ENCODE measurements around the gene PTPMT1. TPM values are rescaled to one million over a fixed set of nuclear protein-coding genes. Genes with fewer than 3 reads are reported as not detected.

Gene PTPMT1
- polyA plus RNA-seq, 1 donor from 2014 or later, result 2.7 TPM

DNA sequence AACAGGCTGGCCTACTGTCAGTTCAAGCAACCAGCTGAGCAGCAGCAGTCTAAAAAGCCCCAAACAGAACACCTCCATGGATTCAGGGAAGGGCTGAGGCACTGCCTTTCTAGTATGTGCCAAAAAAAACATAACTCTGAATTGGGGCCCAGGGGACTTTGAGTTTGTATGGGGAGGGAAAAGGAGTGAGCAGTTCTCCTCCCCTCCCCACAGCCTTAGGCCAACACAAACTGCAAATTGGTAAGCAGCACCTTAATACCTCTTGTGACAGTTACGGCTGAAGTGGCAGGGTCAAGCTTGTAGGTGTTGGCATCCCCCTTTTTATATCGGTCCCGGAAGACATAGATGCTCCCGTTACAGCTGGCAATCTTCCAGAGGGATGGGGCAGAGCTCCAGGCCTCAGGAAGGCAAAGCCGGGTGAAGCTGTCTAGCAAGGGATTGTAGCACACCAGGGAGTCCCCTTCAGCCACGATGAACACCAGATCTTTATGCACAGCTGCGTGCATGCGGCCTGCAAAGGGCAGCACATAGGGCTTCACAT, 7.4 kb downstream of the PTPMT1 start:
- Histone ChIP-seq H3K9me2 (ENCODE audit: insufficient read depth, low read length) (no peaks in the 10 kb centered on the region), H3K9me3 (ENCODE audit: low read length) (no peaks in the 10 kb centered on the region), H4K20me1 (ENCODE audit: insufficient read depth) (no peaks in the 10 kb centered on the region), H3K27me3 (ENCODE audit: insufficient read depth, low read depth, low read length) (no peaks in the 10 kb centered on the region), H3K4me3 (ENCODE audit: low read length) (no peak overlapping the region), H3F3A (ENCODE audit: insufficient read depth, low read length, poor library complexity, severe bottlenecking) (no peaks in the 10 kb centered on the region), H3K27ac (ENCODE audit: low read length) (no peak overlapping the region), H3K4me2 (ENCODE audit: low read length) (no peak overlapping the region), H3K79me2 (replicated peaks; ENCODE audit: insufficient read depth, low read length) (peaks cover 20% of the 10 kb centered on the region), H3K36me3 (ENCODE audit: insufficient read depth, low read length) (no peaks in the 10 kb centered on the region), H2AFZ (ENCODE audit: low read depth, low read length) (no peak overlapping the region), H3K9ac (ENCODE audit: low read length) (no peak overlapping the region)
- TF ChIP-seq RAD21 (conservative IDR thresholded peaks at IDR 0.05) (no peak), SMC3 (conservative IDR thresholded peaks at IDR 0.05; ENCODE audit: poor library complexity) (no peak), EZH2 (IDR thresholded peaks at IDR 0.05; ENCODE audit: borderline replicate concordance, insufficient read depth, low read length, poor library complexity, severe bottlenecking) (no peak), MXI1 (conservative IDR thresholded peaks at IDR 0.05; ENCODE audit: poor library complexity, severe bottlenecking) (no peak), TAF1 (IDR thresholded peaks at IDR 0.05; ENCODE audit: low read depth) (no peak), POLR2AphosphoS5 (IDR thresholded peaks at IDR 0.05) (no peak), EP300 (conservative IDR thresholded peaks at IDR 0.05; ENCODE audit: poor library complexity, severe bottlenecking) (no peak)
- TF ChIP-seq, protein P1, sequence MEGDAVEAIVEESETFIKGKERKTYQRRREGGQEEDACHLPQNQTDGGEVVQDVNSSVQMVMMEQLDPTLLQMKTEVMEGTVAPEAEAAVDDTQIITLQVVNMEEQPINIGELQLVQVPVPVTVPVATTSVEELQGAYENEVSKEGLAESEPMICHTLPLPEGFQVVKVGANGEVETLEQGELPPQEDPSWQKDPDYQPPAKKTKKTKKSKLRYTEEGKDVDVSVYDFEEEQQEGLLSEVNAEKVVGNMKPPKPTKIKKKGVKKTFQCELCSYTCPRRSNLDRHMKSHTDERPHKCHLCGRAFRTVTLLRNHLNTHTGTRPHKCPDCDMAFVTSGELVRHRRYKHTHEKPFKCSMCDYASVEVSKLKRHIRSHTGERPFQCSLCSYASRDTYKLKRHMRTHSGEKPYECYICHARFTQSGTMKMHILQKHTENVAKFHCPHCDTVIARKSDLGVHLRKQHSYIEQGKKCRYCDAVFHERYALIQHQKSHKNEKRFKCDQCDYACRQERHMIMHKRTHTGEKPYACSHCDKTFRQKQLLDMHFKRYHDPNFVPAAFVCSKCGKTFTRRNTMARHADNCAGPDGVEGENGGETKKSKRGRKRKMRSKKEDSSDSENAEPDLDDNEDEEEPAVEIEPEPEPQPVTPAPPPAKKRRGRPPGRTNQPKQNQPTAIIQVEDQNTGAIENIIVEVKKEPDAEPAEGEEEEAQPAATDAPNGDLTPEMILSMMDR (IDR thresholded peaks at IDR 0.05; ENCODE audit: poor library complexity, severe bottlenecking), result no peak
- TF ChIP-seq, protein P2, sequence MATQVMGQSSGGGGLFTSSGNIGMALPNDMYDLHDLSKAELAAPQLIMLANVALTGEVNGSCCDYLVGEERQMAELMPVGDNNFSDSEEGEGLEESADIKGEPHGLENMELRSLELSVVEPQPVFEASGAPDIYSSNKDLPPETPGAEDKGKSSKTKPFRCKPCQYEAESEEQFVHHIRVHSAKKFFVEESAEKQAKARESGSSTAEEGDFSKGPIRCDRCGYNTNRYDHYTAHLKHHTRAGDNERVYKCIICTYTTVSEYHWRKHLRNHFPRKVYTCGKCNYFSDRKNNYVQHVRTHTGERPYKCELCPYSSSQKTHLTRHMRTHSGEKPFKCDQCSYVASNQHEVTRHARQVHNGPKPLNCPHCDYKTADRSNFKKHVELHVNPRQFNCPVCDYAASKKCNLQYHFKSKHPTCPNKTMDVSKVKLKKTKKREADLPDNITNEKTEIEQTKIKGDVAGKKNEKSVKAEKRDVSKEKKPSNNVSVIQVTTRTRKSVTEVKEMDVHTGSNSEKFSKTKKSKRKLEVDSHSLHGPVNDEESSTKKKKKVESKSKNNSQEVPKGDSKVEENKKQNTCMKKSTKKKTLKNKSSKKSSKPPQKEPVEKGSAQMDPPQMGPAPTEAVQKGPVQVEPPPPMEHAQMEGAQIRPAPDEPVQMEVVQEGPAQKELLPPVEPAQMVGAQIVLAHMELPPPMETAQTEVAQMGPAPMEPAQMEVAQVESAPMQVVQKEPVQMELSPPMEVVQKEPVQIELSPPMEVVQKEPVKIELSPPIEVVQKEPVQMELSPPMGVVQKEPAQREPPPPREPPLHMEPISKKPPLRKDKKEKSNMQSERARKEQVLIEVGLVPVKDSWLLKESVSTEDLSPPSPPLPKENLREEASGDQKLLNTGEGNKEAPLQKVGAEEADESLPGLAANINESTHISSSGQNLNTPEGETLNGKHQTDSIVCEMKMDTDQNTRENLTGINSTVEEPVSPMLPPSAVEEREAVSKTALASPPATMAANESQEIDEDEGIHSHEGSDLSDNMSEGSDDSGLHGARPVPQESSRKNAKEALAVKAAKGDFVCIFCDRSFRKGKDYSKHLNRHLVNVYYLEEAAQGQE (IDR thresholded peaks at IDR 0.05; ENCODE audit: borderline replicate concordance), result no peak

DNA sequence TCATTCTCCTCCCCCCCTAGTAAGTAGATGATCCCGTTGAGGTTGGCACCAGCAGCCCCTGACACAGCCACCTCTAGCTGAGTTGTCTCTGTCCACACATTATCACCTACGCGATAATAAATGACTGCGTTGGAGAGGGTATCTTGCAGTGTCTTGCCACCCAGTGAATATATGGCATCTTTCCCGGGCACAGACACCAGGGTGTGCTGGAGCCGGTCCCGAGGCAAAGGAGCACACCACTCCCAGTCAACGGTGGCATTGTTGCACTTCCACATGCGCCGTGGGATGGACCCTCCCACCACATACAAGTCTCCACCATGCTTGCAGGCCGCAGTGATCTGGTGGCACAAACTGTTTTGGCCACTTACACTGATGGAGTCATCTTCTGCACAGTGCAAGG, 7.9 kb downstream of the PTPMT1 start:
- no peaks in the 10 kb centered on the region for H3F3A ChIP-seq (ENCODE audit: insufficient read depth, low read length, poor library complexity, severe bottlenecking)
- H3K27ac ChIP-seq (ENCODE audit: low read length), result no peak overlapping the region
- no peaks in the 10 kb centered on the region for H3K9me2 ChIP-seq (ENCODE audit: insufficient read depth, low read length)
- H3K9ac ChIP-seq (ENCODE audit: low read length), result no peak overlapping the region
- no peak overlapping the region for H2AFZ ChIP-seq (ENCODE audit: low read depth, low read length)
- H3K27me3 ChIP-seq (ENCODE audit: insufficient read depth, low read depth, low read length), result no peaks in the 10 kb centered on the region
- H3K4me2 ChIP-seq (ENCODE audit: low read length), result no peak overlapping the region
- TF ChIP-seq MXI1 (conservative IDR thresholded peaks at IDR 0.05; ENCODE audit: poor library complexity, severe bottlenecking) (no peak), EP300 (conservative IDR thresholded peaks at IDR 0.05; ENCODE audit: poor library complexity, severe bottlenecking) (no peak), POLR2AphosphoS5 (IDR thresholded peaks at IDR 0.05) (no peak), SMC3 (conservative IDR thresholded peaks at IDR 0.05; ENCODE audit: poor library complexity) (no peak), RAD21 (conservative IDR thresholded peaks at IDR 0.05) (no peak)
- TF ChIP-seq, protein P2 (IDR thresholded peaks at IDR 0.05; ENCODE audit: borderline replicate concordance), result no peak
- no peaks in the 10 kb centered on the region for H4K20me1 ChIP-seq (ENCODE audit: insufficient read depth)
- no peaks in the 10 kb centered on the region for H3K9me3 ChIP-seq (ENCODE audit: low read length)
- no peaks in the 10 kb centered on the region for H3K36me3 ChIP-seq (ENCODE audit: insufficient read depth, low read length)
- H3K4me3 ChIP-seq (ENCODE audit: low read length), result no peak overlapping the region
- peaks cover 25% of the 10 kb centered on the region for H3K79me2 ChIP-seq (replicated peaks; ENCODE audit: insufficient read depth, low read length)

Data from neural cell (in vitro differentiated cells).